ENCODE results near the gene SHC4.
"Not testable (repeated sequence)": the region's sequence is repeated elsewhere in the genome, so short reads cannot be mapped to it uniquely, and the experiment has no call there.

SHC4 gene

DNA sequence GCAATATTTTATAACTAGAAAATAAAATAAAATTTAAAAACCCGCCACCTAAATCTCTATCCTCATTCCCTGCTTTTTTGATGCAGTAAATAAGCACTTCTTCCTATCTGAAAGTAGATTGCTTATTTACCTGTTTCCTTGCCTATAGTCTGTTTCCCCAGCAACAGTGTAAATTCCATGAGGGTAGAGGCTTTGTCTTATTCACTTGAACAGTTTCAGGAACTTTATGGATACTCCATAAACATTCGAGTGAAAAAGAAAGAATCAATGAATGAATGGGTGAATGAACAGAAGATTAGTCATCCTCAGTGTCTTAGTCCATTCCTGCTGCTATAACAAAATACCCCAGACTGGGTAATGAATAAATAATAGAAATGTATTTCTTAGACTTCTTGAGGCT lies 41.7 kb downstream of the SHC4 start:
- no peak for DNase-seq

DNA sequence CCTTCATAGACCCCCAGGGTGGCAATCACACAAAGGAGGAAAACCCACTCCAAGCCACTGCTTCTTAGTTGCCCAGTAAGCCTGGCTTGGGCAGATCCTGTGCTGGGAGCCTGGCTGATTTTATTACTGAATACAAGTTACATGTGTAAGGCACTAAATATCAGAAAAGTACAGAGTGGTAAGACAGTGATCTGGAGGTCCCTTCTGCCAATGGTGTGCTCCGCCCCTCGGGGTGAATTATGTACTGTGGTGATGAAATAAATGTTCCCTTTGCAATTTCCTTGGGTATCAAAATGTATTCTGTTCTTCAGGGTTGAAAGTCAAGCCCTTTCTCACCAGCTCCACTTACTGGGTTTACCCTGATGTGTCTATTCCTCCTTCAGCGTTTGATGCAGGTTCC lies 47.0 kb downstream of the SHC4 start:
- no peak for DNase-seq

DNA sequence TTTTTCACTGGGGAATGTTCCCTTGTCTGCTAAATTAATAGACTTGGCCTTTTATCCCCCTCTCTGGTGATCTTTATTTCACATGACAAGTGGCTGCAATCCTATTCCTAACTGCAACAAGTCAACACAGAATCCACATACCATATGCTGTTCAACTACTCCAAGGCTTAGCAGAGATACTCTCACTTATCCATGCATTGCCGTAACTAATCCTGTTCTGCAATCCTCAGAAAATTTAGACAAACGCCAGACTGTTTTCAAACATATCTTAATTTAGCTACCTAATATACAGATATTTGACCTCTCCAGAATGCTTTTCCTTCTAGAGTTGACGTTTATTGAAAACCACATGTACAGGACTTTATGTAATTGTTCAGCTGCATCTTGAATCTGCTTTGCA lies 47.9 kb downstream of the SHC4 start:
- DNase-seq: no peak

DNA sequence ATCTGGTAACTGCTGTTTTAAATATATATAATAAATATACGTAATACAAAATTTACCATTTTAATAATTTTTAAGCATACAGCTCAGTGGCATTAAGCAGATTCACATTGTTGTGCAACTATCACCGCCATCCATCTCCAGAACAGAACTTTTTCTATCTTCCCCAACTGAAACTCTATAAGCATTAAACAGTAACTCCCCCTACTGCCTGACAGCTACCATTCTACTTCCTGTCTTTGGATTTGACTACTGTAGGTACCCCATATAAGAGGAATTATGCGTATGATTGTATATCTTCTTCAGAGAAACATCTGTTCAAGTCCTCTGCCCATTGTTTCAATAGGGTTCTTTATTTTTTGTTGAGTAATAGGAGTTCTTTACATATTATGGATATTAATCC lies 49.0 kb downstream of the SHC4 start:
- no peak for DNase-seq

DNA sequence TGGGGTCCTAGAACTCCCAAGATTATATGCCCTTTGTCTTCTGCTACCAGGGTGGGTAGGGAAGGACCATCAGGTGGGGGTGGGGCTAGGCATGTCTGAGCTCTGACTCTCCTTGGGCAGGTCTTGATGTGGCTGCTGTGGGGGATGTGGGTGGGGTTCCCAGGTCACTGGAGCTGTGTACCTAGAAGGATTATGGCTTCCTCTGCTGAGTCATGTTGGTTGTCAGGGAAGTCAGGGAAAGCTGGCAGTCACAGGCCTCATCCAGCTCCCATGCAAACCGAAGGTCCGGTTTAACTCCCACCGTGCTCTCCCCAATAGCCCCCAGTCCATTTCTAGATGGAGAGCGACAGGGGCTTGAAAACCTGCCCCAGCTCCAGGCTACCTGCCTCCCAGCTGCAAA lies 50.6 kb downstream of the SHC4 start:
- DNase-seq: no peak

DNA sequence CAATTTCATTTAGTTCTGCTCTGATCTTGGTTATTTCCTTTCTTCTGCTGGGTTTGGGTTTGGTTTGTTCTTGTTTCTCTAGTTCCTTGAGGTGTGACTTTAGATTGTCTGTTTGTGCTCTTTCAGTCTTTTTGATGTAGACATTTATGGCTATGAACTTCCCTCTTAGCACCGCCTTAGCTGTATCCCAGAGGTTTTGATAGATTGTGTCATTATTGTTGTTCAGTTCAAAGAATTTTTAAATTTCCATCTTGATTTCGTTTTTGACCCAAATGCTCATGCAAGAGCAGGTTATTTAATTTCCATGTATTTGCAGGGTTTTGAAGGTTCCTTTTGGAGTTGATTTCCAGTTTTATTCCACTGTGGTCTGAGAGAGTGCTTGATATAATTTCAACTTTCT lies 53.2 kb downstream of the SHC4 start:
- DNase-seq: not testable (repeated sequence)

DNA sequence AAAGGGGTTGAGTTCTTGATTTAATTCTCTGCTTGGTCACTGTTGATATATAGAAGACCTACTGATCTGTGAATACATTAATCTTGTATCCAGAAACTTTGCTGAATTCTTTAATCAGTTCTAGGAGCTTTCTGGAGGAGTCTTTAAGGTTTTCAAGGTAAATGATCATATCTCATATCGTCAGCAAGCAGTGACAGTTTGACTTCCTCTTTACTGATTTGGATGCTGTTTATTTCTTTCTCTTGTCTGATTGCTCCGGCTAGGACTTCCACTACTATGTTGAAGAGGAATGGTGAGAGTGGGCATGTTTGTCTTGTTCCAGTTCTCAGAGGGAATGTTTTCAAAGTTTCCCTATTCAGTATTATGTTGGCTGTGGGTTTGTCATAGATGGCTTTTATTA lies 54.4 kb downstream of the SHC4 start:
- DNase-seq: not testable (repeated sequence)

DNA sequence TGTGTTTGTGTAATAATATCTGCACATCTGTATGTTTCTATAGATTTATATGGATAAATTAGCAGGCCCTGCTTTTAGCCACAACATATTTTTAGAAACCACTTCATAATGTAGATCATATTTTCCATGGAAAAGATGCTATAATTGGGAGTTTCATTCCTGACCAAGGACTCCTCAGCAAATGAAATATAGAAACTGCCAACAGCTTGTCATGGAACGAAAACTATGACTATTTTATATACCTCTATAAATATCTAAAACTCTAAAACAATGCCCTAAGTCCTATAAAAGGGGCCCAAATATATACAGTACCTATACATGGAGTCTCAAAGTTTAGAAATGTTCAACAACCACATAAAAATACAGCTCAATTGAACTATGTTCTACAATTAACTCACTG lies 57.9 kb downstream of the SHC4 start:
- DNase-seq: no peak

DNA sequence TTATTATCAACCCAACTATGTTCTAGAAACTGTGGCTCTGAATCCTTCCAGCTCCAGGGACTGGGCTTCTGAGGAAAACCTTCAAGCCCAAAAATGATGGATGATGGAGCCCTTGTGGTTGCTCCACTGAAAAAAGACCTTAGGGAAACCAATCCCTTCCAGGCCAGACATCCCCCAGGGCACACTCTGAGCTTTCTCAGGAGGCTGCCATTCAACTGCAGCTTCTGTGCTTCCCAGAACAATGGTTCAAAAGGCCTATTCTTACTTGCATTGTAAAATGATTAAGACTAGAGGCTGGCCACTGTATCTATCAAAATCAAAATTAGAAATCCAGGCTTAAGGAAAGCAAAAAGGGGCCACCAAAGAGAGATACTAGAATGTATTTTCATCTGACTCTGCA lies 58.5 kb downstream of the SHC4 start:
- DNase-seq: no peak

DNA sequence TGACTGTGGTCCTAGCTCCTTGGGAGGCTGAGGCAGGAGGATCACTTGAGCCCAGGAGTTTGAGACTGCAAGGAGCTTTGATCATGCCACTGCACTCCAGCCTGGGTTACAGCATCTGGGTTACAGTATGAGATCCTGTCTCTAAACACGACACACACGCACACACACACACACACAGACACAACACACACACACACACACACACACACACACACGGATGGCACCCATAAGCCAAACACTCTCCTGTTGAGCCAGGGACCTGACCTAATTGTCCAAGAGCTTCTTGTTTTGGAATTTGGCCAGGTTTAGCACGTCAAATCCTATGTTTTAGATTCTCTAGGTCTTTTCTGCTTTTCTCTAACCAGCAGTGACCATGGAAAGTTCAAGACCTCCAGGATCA lies 59.0 kb downstream of the SHC4 start:
- no peak for DNase-seq

DNA sequence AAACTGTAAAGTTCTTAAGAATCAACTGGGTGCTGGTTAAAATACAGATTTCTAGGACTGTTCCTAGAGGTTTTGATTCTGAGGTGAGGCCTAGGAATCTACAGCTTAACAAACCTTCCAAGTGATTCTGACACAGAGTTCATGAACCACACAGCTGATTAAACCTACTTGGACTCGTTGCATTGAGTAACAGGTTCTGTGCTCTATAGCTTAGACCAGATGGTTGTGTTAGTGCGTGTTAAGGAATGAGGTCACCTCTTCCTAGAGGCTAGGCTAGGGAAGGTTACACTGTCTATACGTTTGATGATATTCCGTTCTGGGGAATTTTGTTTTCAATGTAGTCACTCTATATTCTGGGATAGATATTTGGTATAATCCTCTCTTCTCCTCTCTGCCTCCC lies 63.9 kb downstream of the SHC4 start:
- DNase-seq: no peak

DNA sequence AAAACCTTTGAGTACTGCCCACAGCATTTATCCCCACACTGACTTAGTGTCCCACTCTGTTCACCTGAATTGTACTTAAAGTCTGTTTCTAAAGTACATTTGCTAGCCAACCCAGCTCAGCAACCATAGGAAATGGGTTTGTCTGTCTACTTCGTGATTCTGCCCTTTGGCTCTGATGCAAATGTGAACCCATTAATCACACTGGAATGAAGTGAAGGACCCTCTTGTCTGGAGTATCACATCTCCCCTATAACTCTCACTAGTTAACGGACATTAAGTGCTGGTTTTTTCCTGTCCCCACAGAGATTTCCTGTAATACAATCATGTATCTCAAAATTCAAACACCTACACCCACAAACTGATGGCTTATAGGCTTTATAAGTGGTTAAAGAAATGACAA lies 65.3 kb downstream of the SHC4 start:
- DNase-seq: no peak

DNA sequence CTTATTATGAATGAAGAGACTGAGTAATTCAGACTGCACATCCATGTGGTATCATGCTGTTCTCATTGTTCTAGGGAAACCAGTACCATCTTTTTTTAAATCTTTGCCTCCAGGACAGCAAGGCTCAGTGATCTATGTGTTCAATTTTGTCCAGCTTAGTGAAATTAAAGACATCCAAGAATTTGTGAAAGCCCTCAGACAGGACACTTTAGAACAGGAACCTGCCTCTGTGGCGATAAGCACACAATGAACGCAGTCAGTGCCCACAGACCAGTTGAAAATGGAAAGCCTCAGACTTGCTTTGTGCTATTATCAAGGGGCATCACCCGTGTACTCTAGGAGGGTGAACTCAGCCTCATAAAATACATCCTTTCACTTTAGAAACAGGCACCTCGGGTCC lies 65.7 kb downstream of the SHC4 start:
- DNase-seq: no peak

DNA sequence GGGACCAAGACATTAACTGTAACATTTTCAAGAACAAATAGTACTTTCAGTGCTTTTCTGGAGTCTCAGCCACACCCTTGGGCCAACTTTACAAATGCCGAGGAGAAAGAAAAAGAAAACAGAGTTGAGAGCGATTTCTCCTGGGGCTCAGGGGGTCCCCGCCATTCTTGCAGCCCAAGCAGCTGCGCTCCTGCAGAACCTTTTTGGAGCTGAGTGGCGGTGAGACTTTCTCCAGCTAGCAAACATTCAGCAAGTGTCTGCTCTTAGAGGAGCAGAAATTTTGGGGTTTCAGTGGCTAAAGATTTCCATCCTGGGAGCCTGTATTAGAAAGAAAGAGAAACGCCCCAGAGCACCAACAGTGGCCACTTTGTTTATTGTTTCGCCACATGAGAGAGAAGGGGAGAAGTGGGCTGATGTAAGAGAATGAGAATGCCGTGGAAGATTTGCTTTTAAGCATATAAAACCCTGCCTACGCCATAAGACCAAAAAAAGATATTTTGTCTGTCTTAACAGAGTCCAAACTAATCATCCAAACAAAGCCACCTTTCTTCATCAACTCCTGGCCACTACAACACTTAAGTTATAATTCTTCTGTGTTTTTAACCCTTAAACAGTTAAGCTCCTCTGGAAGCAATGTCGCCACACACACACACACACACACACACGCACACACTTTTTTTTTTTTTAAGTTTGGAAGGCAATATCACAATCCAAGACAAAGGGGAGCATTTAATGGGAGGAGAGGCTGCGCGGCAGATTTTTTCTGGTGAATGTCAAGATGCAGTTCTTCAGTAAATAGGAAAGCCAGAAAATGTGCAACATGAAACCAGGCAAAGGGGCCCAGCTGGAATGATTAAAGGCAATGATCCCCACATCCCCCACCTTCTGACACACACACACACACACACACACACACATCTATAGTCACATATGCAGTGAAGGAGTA lies 66.6 kb downstream of the SHC4 start:
- DNase-seq: no peak

DNA sequence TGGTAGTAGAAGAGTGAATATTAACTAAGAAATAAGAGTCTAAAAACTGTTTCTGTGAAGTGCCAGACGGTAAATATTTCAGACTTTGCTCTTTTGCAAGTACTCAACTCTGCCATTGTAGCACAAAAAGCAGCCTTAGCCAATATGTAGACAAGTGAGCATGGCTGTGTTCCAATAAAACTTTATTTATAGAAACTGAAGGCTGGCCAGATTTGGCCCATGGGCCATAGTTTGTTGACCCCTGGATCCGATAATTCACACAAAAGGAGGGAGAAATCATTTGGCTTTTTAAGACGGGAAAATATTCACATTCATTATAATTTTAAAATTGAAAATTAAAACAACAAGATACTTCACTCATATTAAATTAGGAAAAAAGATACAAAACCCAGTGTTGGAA lies 70.4 kb downstream of the SHC4 start:
- no peak for DNase-seq

DNA sequence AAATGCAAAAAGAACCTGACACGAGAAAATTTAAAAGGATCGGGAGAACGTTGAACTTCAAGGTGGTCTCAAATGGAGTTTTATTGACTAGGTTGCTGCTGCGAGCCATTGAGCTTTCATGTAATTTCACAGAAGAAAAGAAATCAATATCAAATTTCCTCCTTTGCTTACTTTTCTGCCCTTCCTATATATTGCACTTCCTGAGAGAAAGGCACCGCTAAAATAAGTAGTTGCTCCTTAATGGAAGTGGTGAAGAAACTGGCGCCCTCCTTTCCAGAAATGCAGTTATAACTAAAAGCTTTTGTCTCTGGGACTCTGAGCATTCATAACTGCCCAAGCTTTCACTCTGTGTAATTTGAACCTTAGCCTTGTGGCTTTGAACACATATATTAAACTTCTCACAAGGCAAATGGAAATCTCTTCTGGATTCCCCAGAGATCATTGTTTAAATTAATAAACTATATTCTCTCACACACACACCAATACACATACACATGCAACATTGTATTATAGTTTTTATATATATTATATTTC lies 72.4 kb downstream of the SHC4 start:
- no peak for DNase-seq

DNA sequence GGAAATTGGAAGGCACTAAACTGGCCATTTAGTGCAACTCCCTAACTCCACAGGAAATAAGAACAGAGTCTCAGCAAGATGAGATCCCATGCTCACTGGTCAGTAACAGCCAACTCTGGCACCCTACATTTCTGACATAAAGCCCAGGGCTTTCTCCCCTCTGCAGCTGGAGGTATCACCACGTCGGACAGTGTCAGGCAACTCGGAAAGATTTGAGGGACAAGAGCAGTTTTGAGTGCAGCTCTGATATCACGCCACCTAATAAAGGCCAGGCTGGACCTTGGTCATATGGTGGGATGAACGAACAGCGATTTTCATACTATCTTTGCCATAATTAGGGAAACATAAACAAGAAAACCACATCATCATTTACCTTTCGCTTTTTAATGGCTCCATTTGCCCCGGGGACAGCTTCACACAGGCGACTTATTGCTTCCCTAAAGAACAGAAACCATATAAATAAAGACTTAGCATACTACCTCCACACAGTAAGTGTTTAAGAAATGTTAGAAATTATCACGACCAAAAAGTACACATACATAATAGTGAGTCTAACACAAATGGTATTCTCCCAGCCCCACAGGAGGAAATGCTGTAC lies 73.2 kb downstream of the SHC4 start:
- DNase-seq: no peak

DNA sequence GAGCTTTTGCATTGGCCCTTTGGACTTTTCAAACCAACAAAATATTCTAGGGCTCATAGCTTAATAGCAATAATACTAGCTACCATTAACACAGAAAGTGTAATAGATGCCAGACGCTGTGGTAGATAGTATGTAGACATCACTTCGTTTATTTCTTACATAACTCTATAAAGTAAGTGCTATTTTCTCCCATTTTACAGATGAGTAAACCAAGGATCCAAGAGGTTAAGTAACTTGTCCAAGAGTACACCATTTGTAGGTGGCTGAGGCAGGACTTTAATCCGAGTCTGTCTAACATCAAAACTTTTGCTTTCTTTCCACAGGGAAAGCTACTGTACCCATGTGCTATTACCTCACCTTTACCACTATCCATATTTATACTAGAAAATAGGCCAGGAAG lies 73.8 kb downstream of the SHC4 start:
- DNase-seq: no peak

DNA sequence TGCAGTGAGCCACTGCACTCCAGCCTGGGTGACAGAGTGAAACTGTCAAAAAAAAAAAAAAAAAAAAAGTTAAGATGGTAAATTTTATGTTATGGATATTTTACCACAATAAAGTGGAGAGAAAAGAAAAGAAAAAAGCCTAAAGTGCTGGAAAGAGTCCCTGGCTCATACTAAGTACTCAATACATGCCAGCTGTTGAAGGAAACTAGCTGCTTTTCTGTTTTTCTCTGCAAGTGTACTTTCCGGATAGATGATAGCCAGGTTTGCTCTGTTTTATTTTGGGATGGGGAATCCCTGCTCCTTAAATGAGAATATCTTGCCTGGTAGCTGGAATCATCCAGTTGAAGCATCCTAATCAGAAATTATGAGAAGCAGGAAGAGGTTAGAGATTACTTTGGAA lies 74.9 kb downstream of the SHC4 start:
- DNase-seq: no peak

DNA sequence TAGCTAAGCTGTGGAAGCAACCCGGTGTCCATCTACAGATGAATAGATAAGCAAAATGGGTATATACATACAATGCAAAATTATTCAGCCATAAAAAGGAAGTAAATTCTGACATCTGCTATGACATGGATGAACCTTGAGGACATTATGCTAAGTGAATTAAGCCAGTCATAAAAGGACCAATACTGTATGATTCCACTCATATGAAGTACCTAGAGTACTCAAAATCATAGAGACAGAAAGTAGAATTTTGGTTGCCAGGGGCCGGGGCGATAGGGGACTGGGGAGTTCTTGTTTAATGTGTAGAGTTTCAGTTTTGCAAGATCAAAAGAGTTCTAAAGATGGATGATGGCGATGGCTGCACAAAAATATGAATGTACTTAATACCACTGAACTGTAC lies 75.5 kb downstream of the SHC4 start:
- no peak for DNase-seq

DNA sequence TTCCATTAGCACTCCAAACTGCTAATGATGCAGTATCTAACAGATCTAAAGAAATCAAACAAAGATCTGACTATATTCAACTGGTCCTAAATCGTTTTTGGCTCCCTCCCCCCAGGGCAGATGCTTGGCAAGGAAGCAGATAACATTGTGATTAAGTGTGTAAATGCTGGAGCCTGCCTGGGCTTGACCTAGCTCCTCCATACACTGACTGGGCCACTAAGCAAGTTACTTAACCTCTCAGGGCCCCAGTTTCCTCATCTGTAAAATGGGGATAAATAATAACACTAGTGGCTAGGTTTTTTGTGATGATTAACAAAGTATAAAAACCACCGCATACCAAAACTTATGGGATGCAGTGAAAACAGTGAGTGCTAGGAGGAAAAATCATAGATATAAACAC lies 76.6 kb downstream of the SHC4 start:
- DNase-seq: no peak

DNA sequence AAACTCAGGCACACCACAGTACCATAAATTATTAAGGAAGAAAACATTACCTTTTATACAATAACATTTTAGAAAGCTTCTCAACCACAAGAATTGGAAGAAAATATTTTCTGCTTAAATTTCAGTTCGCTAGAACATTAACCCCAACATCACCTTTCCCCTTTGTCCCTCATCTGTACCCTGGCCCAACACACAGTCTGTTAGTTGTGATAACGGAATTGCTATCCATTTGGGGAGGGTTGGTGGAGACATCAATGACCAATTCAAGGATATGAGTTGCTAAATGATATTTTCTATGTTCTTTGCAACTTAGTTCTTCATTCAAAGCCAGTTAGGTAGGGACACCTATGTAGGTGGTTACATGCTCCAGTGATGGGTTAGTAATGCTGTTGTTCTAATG lies 80.0 kb downstream of the SHC4 start:
- DNase-seq: no peak

DNA sequence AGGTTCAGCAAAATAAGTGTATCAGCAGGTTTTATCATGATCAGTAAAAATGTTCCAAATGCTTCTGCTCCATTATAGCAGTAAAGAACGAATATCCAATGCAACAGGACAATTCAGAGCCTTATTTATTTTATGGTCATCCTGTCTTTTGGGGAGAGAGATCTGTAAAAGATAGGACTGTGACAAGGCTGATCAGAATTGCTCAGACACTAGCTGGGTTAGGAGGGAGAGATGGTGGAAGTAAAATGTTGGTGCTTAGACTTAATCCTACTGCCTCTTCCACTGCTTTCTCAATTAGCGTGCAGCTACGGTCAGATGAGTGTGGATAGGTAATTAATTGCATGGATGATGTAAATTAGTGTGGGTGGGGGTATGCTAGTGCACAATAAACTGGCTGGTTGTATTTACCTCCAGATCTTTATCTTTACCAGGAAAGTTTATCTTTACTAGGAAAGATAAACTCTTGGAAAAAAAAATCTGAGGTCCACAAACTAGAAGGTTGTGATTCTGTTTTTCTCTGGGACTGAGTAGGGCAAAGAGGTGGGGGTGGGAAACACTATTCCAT lies 83.6 kb downstream of the SHC4 start:
- DNase-seq: no peak
